LNCAP (cell line): ENCODE results near the gene PEF1.

Experiments
- TF ChIP-seq, protein P1 (sequence below): fragments of 450-650 bp; IDR thresholded peaks from 2 replicates; pipeline ENCODE4 v1.5.1; 2017; ENCODE audit warnings: mild to moderate bottlenecking

Gene PEF1

DNA sequence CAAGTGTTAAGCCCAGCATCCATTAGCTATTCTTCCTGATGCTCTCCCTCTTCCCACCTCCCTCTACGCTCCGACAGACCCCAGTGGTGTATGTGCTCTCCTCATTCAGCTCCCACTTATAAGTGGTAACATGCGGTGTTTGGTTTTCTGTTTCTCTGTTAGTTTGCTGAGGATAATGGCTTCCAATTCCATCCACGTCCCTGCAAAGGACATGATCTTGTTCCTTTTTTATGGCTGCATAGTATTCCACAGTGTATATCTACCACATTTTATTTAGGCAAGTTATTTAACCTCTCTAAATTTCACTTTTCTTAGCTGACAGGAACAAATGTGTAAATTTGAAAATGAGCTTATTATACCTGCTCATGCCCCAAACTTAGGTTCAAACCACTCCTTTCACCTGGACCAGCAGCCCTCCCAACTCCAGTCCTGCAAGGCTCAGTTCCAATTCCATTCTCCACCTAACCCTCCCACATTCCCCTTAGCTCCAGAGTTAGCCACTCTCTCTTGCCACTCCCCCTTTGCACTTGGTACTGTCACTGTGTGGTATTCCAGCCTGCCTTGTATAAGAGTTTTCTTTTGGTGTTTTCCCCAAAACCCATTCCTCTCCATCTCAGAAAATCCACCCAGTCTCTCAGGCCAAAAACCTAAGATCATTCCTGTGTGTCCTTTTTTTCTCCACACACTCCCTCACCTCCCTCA, 1.7 kb upstream of the PEF1 start:
- TF ChIP-seq, protein P1, sequence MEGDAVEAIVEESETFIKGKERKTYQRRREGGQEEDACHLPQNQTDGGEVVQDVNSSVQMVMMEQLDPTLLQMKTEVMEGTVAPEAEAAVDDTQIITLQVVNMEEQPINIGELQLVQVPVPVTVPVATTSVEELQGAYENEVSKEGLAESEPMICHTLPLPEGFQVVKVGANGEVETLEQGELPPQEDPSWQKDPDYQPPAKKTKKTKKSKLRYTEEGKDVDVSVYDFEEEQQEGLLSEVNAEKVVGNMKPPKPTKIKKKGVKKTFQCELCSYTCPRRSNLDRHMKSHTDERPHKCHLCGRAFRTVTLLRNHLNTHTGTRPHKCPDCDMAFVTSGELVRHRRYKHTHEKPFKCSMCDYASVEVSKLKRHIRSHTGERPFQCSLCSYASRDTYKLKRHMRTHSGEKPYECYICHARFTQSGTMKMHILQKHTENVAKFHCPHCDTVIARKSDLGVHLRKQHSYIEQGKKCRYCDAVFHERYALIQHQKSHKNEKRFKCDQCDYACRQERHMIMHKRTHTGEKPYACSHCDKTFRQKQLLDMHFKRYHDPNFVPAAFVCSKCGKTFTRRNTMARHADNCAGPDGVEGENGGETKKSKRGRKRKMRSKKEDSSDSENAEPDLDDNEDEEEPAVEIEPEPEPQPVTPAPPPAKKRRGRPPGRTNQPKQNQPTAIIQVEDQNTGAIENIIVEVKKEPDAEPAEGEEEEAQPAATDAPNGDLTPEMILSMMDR, result no peak

DNA sequence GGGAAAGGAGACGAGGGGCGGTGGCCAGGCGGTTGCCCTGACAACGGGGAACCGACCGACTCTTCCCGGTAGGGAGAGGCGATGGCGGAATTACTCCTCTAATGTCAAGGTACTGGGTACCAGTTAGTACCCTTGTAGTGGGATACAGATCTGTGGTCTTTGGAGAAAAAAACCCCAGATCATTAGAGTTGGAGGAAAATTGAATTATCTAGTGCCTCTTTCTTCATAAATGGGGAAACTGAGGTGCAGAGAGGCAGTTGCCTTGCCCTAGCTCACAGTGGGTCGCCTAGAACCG, 545 bp upstream of the PEF1 start:
- TF ChIP-seq, protein P1, result no peak

DNA sequence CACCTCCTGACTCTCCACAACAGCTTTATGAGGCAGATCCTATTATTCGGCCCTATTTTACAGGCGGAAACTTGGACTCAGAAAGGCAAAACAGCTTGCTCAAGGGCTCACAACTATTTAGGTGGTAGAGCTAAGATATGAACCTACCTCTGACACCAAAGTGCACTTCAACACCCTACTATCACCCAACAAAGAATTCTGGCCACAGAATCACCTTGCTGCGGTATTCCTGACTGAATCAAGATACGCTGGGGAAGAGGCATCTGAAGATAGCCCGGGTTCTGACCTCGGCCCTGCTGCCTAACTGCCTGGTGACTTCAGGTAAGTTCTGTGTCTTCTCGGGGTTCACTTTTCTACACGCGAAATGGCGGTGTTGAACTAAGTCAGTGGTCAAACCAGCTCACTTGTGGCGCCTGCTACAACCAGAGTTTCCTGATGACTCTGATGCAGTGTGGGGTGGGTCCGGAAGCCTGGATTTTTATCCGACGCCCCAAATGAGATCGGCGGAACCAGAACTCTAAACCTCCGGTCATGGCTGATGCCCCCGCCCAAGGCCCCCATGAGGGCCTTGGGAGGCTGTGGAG, 608 bp downstream of the PEF1 start:
- TF ChIP-seq, protein P1, result no peak

DNA sequence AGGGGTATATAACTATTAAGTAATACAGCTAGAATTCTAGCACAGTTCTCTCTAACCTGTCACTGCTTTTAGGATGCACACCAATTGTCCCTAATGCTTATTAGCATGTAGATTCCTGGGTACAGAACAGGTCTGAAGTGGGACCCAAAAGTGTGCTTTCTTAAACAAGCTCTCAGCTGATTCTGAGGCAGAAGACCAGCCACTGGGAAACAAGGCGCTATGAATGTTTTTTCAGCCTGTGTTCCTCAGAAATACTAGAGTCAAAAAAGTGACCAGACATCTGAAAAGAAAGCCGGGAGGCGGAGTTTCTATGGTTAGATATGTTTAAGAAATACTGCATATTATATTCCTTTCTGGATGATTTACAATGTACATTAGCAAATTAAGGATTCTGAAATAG, 1.8 kb downstream of the PEF1 start:
- TF ChIP-seq, protein P1, result no peak

DNA sequence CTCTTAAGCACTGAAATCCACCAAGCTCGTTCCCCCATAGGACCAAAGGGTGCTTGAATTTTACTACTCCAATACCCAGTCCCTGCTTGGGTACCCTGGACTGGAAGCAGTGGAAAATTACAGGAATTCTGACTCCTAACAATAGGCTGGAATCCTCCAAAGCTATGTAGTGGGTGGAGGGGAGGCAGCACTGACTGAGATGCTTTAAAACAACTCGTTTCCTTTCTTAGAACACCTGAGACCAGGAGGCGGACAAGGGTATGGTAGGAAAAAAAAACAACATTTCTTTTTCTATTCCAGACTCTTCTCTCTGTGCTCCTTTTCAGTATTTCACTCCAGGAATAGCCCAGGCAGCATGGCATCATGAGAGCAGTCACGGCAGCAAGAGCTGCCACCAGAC, 2.3 kb downstream of the PEF1 start:
- TF ChIP-seq, protein P1, result no peak

DNA sequence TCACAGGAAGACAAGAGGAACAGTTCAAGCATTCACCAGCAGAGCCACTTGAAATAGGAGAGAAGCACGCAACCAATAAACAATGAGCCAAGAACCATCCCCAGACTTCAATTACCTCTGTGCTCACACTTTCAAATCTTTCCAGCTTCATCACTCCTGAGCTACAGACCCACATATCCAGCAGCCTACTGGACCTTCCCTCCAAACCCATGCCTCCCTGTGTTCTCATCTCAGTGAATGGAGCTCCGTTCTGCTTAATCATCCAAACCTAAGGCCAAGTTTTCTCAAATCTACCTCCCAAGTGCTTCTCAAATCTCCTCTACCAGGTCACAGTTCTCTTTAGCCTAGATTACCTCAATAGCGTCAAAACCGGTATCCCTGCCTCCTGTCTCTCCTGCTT, 3.7 kb downstream of the PEF1 start:
- TF ChIP-seq, protein P1, result no peak

DNA sequence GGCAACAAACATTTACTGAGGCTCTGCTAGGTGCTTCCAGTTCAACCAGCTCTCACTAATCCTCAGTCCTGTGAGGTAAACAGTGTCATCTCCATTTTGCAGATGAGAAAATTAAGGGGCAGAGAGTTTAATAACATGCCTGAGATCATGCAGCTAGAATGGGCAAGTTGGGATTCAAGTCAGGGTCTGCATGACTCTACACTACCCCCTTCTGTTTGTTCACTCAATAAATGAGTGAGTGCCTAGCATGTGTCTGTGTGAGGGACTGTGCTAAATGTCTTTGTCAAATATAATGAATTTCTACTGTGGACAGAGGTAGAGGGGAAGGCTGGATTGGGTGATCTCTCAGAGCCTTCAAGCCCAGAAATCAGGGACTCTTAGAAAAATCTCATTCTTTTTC, 4.5 kb downstream of the PEF1 start:
- TF ChIP-seq, protein P1, result no peak

DNA sequence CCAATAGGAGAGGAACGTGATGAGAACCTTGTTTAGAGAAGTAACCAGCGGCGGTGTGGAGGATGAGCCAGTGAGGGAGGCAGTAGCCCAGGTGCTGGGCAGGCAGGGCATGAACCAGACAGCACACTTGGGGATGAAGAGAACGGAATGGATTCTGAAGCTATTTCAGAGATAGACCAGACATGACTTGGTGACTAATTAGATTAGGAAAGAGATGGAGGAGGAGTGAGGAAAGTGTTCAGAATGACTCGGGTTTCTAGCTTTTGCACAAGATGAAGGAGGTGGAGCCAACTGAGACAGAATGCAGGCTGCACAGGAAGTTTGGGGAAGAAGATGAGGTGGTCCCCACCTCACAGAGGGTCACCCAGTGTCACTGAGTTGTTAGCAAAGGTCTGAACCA, 5.1 kb downstream of the PEF1 start:
- TF ChIP-seq, protein P1, result no peak
